COLO668 (cell line): Measurements from ENCODE around the gene FN3KRP.

ENCODE experiments used
- DNase-seq: peaks from one replicate; lab custom pipeline; 2025; ENCODE audit not compliant: unreplicated experiment; lab: John Stamatoyannopoulos, UW

The FN3KRP gene

DNA sequence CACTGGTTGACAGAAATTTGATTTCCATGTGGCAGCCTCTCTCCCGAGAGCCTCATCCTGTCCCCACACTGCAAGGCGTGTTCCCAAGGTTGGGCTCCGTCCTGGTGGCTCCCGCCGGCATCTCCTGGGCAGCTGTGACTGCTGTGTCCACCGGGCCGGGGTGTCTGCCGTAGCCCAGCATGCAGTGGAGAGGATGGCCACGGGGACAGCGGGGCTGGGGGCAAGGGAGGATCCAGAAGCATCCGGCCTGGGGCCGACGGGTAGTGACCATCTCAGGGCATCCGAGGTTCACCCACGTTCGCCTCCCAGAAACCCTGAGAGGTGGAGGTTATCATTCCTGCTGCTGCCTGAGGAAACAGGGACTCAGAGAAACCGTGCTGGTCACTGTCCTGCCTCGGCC, 10.8 kb upstream of the FN3KRP start:
- no peak for DNase-seq

DNA sequence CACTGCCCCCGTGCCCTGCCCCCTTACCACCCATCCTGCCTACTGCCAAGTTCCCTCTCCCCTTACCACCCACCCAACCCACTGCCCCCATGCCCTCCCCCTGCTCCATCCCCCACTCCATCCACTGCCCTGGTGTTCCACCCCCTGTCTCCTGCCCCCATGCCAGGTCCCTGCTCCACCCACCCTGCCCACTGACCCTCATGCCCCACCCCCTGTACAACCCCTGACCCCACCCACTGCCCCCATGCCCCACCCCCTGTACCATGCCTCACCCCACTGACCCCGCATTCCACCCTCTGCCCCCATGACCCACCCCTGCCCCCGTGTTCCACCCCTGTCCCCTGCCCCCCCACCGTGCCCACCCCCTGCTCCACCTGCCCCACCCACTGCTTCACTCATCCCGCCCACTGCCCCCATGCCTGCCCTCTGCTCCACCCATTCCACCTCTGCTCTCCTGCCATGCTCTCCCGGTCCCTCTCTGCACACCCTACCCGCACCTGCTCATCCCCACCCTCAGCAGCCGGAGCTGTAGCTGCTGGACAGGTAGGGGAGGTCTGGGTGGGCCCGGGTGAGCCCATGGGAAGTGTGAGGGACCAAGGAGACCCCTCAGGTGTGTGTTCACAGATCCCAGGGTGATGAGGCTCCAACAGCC, 7.4 kb upstream of the FN3KRP start:
- DNase-seq, result no peak

DNA sequence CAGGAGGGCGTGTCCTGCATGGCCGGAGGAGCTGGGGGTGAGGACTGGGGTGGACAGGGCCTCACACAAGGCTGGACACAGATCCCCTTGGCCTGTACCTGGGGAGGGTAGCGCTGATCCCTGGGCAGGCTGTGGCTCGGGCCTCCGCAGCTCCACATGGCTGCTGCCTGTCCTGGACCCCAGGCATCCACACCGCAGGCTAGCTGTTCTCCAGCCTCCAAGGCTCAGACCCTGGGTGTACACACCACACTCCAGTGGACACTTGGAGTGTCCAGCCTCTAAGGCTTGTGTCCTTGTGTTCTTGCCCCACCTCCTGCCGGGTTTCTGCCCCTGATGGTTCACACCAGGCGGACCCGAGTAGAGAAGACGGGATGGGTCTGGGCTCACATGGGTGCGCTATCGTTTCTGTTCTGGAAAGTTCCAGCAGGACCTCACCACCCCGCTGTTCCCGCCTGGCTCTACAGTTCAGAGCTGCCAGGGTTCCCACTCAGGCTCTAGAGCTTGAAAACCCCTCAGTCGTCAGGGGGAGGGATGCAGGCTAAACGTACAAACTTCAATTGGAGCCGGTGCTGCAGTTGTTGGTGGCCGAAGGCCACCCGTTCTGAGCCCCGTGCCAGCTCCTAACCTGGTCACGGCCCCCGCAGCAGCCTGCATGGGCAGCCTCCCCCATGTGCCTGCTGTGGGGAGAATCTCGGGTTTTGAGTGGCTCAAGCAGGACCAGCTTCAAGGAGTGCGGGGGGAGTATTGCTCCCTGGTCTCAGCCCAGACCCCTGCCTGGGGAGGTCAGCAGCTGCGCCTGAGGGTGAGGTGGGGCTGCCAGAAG, 6.6 kb upstream of the FN3KRP start:
- DNase-seq, result no peak

DNA sequence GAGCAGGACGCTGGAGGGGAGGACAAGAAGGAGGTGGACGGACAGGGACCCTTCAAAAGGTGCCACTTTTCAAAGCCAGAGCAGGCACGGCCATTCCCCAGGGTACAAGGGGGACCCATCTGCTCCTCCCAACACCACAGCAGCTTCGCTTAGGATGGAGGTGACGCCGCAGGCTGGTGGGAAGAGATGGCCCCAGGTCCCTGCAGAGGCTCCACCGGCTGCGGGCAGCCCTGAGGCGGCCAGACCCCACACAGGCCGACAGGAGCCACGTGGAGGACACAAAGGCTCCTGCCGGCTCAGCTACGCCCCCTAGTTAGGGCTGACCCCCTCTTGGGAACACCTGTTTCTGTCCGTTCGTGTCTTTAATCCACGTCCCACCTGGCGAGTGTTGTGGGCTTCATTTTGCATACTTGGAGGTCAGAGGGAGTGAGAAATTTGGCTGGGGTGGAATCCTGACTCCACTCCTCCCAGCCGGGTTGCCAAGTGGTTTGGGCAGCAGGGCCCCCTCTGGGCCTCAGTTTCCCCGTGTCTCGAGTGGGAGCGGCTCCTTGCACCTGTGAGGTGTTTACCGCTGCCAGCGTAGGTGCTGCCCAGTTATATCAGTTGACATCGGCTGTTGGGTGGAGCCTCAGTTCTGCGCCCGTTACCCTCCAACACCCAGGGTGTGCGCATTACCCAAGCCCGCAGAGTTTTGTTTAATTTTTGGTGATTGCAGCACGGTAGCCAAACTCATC, 5.8 kb upstream of the FN3KRP start:
- no peak for DNase-seq

DNA sequence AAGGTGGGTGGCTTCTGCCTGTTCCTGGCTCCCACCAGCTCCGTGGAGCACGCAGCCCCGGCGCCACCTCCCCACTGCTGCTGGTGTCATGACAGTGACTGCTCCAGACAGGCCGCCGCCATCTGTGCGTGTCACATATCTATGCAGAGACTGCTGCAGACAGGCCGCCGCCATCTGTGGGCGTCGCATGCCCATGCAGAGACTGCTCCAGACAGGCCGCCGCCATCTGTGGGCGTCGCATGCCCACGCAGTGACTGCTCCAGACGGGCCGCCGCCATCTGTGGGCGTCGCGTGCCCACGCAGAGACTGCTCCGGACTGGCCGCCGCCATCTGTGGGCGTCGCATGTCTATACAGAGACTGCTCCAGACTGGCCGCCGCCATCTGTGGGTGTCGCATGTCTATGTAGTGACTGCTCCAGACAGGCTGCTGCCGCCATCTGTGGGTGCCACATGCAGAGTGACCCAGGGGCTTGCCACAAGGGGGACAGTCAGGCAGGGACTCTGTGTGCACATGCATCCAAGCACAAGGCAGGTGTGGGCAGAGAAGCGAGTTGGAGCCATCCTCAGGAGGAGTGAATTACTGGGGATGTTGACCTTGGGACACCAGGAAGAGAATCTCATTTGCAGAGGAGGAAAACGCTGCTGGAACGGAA, 3.3 kb upstream of the FN3KRP start:
- no peak for DNase-seq

DNA sequence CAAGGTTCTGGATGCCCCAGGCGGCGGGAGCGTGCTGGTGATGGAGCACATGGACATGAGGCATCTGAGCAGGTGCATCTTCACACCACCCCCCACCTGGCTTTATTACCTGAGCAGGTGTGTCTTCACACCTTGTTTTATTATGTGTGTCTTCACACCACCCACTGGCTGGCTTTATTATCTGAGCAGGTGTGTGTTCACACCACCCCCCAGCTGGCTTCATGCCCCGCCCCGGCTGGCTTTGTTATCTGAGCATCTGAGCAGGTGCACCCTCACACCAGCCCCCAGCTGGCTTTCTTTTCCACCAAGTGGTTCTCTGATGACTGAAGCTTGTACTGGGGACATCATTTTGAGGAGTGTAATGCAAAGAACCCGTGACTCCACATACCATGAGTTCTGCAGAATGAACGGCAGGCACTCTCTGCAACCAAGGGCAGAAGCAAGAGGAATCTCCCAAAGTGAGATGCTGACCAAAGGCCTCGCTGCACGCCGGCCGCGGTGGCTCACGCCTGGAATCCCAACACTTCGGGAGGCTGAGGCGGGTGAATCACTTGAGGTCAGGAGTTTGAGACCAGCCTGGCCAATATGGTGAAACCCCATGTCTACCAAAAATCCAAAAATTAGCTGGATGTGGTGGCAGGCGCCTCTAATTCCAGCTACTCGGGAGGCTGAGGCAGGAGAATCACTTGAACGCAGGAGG, 2.6 kb downstream of the FN3KRP start:
- peak; percentile 64 for DNase-seq

DNA sequence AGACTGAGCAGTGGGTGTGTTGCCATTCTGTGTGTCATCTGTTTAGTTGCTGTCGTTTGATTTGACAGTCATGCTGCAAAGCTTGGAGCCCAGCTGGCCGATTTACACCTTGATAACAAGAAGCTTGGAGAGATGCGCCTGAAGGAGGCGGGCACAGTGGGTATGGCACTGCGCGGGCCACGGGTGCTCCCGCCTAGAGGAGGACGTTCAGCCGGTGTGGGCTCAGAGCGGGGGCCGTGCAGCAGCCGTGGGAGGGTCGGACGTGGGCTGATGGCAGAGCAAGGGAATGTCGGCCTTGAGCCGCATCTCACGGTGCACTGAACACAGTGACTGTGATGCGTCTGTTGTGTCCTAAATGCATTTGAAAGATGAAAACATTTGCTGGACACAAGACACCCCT, 3.7 kb downstream of the FN3KRP start:
- no peak for DNase-seq

DNA sequence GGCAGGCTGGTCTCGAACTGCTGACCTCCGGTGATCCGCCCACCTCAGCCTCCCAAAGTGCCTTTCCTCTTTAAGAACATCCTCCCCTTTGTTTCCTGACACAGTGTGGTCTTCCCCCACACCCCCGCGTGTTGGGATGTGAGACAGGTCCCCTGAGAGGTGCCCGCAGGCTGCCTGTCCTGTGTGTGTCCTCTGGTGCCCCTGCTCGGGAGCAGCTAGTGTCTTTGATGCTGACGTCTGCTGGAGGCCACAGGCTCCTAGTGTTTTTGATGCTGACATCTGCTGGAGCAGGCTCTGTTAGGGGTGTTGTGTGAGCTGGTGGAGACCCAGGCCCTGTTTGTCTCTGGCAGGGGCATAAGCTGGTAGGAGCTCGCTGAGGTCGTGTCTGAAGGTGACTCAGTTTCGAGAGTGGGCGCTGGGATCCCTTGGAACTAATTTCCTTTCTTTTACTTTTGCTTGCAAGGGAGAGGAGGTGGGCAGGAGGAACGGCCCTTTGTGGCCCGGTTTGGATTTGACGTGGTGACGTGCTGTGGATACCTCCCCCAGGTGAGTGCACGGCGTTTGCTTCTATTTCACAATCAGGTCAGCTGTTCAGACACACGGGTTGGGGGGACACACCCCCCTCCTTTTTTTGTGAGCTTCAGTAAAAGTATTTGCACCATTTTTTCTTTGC, 6.0 kb downstream of the FN3KRP start:
- no peak for DNase-seq

DNA sequence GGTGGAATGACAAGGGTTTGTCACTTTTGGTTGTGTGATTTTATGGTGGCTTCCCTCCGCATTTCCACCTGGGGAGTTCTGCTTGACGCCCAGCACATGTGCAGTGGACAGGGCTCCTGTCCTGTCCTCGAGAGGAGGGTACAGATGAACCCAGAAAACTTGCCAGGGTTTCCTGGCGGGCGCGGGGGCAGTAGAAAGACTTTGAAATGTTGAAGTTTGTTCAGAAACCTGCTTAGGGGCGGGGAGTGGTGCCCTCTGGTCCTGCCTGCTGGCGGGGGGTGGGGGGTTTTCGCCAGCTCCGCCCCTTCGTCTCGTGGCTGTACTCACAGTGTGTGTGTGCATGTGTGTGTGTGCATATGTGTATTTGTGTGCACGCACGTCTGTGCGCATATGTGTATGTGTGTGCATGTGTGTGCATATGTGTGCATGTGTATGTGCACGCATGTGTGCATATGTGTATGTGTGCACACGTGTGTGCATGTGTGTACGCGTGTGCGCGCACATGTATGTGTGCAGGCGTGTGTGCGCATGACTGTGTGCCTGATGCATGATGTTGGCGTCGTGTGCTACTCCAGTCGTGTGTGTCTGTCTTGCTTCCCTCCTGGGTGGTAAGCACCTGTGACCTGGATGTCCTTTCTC, 6.8 kb downstream of the FN3KRP start:
- no peak for DNase-seq

DNA sequence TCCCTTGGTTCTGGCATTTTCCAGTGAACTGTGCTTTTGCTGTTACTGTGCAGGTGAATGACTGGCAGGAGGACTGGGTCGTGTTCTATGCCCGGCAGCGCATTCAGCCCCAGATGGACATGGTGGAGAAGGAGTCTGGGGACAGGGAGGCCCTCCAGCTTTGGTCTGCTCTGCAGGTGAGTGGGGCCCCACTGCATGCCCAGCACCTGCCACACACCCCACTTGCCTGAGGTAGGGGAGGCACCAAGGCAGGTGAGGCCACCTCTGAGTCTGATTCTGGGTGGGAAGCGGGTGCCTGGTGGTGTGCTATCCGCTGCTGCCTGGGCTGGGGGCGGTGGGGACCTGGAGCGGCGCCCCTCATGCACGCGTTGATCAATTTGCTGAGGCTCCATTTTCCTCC, 9.9 kb downstream of the FN3KRP start:
- DNase-seq, result no peak

DNA sequence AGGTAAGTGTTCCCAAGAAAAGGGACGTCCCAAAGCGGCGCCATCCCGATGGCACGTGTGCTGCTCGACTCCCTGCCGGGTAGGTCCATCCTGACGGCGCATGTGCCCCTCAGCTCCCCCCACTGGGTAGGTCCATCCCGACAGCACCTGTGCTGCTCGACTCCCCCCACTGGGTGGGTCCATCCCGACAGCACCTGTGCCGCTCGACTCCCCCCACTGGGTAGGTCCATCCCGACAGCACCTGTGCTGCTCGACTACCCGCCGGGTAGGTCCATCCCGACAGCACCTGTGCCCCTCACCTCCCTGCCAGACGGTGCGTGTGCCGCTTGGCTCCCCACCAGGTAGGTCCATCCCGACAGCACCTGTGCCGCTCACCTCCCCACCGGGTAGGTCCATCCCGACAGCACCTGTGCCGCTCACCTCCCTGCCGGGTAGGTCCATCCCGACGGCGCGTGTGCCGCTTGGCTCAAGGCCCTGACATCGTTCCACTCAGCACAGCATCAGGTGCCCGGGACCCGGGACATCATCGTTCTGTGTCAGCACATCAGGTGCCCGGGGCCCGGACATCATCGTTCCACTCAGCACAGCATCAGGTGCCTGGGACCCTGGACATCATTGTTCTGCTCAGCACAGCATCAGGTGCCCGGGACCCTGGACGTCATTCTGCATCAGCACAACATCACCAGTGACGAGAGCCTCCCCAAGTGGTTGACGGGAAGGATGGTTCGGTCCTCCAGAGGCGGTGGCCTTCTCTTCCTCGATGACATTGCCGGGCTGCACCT, 13.2 kb downstream of the FN3KRP start:
- DNase-seq, result no peak

DNA sequence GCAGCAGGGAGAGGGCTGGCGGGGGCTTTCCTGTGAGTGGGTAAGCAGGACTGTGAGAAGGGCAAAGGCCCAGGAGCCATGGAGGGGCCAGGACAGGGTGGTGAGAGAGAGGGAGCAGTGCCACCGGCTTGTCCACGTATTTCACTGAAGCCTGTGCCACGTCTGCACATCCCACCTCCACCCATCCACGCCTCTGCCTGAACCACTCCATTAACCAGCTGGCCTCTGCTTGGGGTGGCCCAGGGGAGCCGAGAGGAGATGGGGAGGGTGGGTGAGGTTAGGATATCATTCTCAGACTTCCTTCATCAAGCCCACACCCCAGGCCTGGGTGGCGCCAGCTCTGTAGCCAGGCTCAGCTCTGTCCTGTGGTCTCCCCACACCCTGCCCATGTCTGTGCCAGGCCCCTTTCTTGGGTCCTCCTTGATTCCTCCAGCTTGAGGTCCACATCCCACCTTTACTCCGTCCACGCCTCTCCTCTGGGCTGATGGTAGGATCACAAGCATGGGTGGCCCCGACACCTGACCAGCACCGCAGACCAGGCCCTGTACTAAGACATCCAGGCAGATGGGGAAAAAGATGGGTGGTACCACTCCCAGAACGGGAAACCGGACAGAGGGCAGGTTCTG, 15.7 kb downstream of the FN3KRP start:
- no peak for DNase-seq

DNA sequence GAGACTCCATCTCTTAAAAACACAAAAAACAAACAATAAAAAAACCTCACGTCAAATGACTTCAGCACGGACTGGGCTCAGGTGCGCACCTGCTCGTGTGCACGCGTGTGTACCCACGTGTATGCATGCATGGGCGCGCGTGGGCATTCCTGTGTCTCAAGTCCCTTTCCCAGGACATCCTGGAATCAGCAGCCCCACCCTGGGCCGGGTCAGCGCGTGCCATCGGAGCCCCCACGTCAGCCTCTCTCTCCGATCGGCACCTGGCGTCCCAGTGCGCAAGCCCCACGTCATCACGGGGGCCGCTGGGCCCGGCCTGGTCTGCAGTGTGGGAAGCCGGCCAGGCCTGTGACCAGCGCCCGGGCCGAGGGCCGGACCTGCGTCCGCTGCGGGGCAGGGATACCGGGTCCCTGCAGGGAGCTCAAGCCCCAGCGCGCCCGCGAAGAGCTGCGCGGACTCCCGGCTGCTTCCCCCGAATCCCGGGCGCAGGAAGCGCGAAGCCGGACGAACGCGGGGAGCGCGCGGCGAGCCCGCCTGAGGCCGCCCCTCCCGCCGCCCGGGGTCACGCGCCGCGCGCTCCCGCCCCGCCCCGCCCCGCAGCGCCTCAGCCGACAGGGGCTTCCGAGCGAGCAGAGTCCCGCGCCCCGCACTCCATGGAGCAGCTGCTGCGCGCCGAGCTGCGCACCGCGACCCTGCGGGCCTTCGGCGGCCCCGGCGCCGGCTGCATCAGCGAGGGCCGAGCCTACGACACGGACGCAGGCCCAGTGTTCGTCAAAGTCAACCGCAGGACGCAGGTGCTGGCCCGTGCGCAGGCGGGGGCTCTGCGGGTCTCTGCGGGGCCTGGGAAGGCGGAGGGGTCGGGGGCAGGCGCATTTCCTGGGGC, 18.7 kb downstream of the FN3KRP start, which contains the start of gene FN3K:
Gene FN3K, plus strand, starts transcription at position 629 of the 880 bp plus-strand sequence. Its CDS starts 22 bp downstream, at position 651.
- peak; percentile 79 for DNase-seq

DNA sequence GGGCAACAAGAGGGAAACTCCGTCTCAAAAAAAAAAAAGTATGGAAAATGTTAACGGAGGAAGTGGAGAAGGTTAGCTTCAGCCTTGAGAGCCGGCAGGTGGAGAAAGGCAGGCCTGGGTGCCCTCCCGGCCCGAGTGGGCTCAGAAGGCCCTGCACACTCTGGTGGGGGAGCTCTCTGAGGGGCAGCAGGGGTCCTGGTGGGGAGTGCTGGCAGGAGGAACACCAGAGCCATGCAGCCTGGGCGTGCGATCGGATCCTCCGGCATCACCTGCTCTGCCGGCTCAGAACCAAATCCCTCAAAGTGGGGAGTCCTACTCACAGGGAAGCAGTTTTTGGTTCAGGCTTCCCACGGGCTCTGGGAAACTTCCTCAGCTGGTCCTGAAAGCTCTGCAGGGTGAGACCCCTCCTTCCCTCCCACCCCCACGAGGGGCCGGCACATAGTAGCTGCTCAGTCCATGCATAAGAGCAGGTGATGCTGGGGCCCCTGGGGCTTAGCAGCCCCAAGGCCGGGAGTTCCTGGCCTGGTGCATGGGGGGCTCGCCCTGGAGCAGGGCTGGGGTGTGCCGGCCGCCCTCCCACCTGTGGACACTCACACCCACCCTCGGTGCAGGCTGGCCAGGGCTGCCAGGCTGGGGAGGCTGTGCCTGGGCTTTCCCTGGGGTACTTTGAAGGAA, 20.1 kb downstream of the FN3KRP start:
- DNase-seq, result no peak

DNA sequence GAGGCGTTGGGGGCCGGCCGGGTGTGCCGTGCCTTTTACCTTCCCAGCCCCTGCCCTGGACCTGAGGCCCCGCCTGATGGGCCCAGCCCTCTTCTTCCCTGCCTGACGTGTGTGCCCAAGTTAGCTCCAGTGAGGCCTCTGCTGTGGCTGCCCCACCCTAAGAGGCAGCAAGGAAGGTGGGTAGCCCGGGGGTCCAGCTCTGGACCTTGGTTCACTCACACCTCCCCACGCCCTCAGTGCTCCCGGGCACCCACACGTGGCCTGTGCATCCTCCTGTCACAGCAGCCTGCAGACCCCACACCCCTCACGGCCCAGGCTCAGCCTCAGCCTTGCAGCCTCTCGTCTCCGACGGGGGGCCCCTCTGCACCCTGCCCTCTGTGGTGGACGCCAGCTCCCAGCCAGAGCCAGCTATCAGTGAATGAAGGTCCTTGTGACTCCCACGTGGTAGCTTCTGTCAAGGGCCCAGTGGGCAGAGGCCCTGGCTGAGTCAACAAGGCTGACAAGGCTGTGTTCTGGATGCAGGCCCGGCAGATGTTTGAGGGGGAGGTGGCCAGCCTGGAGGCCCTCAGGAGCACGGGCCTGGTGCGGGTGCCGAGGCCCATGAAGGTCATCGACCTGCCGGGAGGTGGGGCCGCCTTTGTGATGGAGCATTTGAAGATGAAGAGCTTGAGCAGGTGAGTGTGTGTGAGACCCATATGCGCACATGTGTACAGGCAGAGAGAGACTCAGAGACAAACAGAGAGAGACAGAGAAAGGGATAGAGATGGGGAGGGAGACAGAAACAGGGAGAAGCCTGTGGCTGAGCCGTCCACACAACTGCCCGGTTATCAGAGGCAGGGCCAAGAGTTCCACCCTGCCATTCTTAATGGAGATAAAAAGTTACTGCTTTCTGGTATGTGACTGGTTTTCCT, 21.7 kb downstream of the FN3KRP start:
- peak; percentile 70 for DNase-seq
